Femur (tissue), 1 donor: ENCODE data around the gene SEC14L1.
"Not testable (repeated sequence)": the region's sequence is repeated elsewhere in the genome, so short reads cannot be mapped to it uniquely, and the experiment has no call there.

Source experiments
- DNase-seq: peaks from one replicate; pipeline ENCODE4 v3.0.0-alpha.2; 2017

SEC14L1 gene

DNA sequence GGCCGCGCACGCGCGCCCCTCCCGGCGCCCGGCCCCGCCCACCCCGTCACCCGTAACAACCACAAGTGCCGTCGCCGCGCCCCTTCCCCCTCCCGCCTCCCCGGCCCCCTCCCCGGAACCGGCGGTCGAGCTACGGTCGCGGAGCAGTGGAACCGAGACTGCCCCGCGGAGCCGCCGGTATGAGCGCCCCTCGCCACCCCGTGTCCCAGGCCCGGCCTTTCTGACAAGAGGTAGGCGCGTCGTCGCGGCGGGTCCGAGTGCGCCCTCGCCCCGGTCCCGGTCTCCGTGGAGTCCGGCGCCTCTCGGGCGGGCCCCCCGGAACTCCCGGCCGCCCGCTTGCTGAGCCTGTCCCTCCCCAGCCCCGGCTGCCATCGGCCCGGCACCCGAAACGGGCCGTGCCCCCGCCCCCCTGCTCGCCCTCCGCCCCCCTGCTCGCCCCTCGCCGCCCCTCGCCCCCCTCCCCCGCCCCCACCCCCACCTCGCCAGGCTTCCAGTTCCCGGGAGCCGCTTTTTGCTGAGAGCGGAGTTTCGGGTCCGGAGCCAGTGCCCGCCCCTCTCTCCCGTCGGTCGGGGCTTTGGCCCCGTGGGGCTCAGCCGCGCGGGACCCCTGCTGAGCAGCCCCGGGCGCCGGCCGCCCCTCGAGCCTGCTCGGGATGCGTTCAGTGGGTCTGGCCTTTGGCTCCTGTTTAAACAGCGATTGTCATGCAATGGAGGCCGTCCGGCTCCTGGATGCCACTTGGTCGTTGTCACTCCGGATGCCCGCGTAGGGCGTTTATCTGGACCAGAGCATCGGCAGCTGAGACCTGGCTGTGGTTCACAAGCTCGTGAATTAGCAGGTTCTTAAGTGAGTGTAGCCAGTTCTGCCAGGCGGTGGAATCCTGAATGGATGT lies at the start of gene SEC14L1:
TSS of gene SEC14L1 (plus strand) at position 92 of the 890 bp plus-strand sequence. CDS start 2,628 bp downstream, outside the sequence.
- DNase-seq = peak; percentile 66

DNA sequence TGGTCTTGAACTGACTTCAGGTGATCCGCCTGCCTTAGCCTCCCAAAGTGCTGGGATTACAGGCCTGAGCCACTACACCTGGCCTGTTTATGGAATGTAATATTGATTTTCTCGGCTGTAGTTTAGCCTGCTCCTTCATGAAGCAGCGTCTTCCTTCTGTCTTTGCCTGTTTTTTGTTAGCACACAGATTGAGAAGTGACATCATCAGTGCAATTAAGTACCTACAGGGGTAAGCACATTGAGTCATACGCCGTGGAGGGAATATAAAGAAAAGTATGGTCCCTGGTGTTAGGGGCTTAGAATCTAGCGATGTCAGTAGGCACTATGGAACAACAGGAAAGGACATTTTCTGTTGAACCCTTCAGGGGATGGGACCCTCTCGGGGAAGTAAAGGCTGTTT lies 48.7 kb upstream of the SEC14L1 start:
- no peak for DNase-seq

DNA sequence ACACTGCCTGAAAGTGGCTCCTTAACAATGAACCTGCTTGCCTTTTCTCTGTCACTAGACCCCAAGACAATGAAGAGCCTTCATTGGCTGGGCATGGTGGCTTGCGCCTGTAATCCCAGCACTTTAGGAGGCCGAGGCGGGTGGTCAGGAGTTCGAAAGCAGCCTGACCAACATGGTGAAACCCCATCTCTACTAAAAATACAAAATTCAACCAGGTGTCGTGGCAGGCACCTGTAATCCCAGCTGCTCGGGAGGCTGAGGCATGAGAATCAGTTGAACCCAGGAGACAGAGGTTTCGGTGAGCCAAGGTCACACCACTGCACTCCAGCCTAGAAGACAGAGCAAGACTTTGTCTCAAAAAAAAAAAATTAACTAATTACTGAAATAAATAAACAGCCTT lies 45.3 kb upstream of the SEC14L1 start:
- DNase-seq = no peak

DNA sequence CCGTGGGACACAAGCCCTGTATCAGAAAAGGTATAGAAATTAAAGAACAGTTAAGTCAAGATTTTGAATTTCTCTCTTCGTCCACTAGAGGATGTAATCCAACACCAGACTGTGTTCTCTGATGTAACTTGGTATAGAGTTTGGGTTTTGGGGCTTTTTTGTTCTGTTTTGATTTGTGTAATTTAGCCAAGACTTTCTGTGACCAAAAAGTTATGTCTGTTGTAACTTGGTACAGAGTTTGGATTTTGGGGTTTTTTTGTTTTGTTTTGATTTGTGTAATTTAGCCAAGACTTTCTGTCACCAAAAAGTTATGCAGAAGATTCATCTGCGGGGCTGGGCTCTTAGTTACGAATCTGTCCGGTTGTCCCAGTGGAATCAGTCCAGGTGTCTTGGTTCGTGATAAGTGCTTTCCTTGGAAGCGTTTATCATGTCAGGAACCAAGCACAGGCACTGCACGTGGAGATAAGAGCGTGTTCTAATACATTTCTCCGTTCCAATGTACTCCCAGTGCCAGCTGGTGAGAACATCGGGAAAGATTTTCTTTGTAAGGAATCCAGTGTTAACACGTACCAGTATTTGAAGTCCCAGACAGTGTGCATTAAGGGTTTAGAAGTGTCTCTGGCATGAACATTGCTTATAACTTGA lies 44.1 kb upstream of the SEC14L1 start:
- DNase-seq = no peak

DNA sequence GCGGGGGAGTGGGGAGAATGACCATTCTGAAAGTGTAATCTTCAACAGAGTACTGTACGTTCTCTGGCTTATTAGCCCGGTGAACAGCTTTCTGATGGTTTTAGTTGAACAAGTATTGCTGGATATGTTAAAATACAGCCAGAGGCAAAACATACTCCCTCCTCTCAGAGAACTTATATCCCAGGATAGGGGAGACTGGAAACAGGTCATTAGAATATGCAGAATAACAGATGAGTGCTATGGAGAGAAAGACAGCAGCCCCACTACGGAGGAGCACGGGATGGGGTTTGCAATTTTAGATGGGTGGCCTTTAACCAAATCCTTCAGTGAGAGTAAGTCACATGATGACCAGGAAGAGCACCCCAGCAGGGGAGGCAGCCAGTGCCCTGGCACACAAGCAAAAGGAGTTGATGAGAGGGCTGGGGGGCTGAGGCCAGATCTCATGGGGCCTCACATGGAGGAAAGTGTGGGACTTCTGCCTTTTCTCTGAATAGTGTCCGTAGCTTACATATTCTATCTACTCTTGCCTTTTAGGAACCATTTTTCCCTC lies 43.1 kb upstream of the SEC14L1 start:
- DNase-seq = no peak

DNA sequence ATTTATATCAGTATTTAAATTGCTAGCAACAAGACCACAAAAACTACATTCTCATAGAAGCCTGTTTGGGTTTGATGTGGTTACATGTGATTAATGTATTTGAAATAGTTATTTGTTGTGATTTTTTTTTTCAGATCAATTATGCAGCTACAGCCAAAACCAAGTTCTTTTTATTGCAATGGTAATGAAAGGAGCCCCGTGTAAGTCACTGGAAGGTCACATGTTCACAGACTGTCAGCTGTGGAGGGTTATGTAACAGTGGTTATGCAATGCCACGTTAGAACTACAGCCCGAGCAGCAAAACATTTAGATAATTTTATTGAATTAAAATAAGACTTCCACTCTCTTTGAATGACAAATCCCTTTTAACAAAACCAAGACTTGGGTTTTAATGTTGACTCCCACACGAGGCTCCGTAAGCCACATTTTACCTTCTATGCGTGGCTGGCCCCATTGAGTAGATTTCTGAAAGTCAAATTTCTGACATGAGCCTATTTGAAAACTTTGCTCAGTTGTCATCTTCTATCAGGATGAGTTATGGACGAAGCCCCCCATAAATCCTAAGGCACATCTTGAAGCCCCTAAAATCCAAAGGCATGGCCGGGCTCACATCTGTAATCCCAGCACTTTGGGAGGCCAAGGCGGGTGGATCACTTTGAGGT lies 41.8 kb upstream of the SEC14L1 start:
- peak; percentile 56 for DNase-seq

DNA sequence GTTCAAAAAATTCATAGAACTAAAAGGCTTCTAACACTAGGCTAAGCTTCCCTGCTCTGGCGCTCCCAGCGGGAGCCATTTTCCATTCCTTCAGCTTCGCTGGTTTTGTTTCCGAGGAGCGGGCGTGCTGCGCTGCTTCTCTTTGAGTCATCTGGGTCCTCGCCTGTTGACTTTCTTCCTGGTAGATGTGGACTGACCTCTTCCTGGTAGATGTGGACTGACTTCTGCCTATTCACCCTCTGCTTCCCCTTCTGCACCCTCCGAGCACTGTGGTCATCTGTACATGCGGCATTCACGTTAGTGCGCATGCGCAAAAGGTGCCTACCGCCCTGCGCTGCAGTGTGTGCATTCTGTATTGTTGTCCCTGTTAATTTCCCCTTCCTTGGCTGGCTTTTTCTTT lies 40.8 kb upstream of the SEC14L1 start:
- DNase-seq = peak; percentile 73

DNA sequence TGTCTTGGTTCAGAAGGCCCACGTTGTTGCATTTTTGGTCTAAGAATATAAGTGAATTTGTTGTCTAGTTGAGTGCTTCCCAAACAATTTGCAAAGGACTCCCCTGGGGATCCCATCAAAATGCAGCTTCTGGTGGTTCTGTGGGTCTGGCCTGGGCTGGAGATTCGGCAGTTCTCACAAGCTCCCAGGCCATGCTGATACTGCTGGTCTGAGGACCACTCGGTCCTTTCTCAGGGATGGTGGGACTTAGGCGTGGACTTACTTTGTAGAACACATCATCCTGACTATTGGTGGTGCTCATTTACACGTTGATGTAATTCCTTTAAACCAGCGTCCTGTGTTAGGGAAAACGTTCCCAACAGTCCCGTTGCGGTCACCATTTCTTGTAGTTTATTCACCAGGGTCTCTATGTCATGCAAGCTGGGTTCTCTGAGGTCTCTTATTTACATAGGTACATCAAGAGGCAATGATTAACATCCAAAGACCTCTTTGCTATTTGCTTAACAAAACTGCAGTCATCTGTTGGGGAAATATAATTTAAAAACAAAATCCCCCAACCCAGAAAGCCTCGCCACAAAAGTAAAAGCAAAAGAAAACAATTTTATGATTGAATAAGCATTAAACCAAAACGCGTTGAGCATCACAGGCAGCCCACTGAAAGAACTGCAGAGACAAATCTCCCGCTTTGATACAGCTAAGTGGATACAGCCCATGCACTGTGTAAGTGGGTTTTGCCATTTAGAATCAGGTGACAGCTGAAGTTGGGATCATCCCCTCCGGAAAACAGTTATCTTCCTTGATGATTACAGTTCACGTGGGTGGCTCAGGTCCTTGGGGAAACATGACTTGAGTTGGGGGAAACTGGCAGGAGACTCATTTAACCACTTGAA lies 39.0 kb upstream of the SEC14L1 start:
- no peak for DNase-seq

DNA sequence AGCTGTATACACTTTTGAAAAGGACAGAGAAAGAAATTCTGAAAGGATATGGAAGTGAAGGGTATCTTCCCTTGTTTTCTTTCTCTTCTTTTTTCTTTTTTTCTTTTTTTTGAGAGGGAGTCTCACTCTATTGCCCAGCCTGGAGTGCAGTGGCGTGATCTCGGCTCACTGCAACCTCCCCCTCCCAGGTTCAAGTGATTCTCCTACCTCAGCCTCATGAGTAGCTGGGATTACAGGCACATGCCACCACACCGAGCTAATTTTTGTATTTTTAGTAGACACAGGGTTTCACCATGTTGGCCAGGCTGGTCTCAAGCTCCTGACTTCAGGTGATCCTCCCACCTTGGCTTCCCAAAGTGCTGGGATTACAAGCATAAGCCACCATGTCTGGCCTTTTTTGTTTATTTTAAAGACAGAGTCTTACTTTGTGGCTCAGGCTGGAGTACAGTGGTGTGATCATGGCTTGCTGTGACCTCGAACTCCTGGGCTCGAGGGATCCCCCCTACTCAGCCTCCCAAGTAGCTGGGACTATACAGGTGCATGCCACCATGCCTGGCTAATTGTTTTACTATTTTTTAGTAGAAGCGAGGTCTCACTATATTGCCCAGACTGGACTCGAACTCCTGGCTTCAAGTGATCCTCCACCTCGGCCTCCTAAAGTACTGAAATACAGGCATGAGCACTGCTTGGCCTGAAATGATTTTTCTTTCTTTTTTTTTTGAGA lies 38.2 kb upstream of the SEC14L1 start:
- not testable (repeated sequence) for DNase-seq

DNA sequence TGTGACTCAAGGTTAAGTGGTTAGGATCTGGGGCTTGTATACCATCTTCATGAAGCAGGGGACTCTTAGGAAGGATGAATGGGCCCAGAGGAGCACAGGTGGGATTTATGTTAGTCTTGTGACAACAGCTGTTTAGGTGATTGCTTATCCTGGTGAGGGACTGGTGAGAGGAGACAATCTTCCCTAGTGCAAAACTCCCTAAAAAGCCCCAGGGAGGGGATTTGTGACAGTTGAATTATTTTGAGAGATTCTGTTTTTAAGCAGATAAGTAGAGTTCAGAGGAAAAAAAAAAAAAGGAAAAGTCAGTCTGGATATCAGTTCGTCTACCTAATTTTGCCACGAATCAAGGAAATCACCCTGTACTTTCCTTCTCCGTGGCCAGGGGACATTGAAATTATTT lies 35.1 kb upstream of the SEC14L1 start:
- no peak for DNase-seq

DNA sequence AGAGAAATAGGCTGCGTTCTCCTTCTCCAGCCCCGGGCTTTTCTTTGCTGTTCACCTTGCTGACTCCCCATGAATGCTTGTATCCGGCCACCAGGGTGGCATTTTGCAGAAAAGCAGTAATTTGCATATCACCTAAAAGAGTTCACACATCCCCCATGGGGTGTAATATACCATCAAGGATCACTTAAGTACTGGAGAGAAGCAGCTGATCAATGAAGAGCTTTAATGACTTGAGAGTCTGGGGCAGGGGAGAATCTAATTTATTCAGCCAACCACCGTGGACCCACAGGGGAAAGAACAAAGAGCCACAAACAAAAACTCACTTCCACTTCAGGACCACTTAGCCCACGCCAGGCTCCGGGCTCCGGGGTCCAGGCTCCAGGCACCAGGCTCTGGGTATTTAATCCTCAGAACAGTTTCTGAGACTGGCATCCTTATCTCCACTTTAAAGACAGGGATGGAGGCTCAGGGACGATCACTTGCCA lies 33.9 kb upstream of the SEC14L1 start:
- DNase-seq = no peak

DNA sequence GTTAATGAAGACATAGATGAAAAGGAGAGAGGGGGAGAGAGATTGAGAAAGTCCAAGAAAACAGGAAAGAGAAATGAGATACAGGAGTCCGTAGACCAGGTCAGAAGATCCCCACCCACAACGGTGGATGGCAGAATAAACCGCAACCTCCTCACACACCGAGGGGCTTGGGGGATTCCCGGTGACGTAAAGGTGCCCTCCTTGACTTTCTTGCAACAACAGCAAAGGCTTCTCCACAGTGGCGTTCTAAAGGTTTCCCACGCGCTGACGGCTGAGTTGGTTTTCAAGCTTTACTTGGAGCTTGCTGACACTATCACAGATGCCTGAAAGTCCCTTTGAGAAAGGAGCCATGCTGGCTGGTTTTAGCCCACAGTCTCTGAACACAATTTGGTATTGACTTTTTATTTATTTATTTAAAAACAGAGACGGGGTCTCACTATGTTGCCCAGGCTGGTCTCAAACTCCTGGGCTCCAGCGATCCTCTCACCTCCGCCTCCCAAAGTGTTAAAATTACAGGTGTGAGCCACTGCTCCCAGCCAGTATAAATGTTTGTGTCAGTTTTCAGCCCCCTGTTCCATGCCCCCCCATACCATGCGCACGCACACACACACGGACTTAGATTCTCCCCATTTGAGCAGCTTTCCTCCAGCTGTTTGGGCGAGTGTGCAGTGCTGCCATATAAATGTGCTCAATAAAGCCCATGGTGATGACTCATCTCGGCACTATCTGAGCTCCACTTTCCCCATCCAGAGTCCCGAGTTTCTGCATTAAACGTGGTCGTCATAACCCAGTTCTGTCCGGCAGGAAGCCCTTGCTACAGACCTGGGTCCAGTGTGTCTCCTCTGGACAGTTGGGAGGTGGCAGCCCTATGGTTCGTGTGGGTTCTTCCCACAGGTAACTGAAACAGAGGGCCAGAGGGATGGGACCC lies 33.0 kb upstream of the SEC14L1 start:
- no peak for DNase-seq

DNA sequence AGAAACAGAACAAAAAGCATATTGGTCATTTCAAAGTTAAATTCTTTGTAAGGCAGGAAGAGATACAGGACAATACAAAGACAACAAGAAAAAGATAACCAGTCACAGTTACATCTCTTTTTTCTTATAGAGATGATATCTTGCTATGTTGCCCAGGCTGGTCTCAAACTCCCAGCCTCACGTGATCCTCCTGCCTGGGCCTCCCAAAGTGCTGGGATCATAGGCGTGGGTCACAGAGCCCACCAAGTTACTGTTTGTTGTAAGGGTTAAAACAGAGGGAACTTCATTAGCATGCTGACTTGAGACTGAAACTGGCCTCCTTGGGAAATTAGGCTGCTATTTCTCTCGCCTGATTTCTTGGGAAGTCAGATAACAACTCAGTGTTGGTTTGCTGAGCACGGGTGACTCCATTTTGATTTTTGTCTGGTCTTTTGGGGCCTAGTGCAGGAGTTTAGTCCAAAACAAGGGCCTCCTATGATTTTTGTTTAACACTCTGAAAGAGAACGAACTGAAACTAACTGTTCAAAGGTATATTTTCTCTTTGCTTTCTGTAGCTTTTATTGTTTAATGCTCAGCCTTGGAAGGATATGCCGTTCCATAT lies 31.5 kb upstream of the SEC14L1 start:
- no peak for DNase-seq

DNA sequence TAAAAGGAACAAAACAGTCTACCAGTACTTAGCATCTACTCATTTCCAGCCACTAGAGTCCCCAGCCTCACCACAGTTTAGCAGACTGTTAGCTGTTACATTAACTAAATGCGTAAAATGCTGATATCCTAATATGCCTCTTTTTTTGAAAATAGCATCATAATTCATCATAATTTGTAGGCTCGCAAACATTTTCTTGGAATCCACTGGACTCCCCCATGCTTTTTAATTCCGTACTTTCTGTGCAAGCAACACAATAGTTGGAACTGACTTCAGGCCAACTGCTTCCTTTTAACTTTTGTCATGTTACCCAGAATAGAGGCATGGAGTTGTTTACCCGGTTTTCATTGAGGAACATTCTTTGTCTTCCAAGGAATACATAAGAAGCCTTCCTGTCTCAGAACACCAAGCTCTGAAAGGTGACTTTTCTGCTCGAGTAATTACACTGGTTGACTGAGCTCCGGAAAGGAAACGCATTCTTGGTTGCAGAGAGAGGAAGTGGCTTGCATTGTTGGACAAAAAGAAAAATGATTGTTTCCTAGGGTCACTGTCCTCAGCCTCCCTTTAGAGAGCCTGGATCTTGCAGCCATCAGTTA lies 30.9 kb upstream of the SEC14L1 start:
- DNase-seq = no peak

DNA sequence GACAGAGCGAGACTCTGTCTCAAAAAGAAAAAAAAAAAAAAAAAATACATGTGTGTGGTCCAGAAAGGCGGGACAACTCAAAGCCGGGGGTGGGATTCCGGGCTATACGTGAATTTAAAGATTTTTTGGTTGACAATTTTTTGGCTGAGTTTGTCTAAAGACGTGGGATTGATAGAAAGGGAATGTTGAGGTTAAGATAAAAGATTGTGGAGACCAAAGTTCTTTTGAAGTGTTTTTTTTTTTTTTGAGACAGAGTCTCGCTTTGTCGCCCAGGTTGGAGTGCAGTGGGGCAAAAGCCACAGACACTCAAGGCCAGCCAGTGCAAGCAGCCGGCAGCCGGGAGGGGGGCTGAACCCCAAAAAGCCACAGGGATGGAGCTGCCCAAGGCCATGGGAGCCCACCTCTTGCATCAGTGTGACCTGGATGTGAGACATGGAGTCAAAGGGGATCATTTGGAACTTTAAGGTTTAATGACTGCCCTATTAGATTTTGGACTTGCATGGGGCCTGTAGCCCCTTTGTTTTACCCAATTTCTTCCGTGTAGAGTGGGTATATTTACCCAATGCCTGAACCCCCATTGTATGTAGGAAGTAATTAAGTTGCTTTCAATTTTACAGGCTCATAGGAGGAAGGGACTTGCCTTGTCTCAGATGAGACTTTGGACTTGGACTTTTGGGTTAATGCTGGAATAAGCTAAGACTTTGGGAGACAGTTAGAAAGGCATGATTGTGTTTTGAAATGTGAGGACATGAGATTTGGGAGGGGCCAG lies 29.4 kb upstream of the SEC14L1 start:
- not testable (repeated sequence) for DNase-seq

DNA sequence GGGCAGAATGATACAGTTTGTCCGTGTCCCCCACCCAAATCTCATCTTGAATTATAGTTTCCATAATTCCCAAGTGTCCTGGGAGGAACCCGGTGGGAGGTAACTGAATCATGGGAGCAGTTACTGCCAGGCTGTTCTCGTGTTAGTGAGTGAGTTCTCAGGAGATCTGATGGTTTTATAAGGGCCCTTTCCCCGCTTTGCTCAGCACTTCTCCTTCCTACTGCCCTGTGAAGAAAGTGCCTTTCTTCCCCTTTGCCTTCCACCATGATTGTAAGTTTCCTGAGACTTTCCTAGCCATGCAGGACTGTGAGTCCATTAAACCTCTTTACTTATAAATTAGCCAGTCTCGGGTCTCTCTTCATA lies 28.9 kb upstream of the SEC14L1 start:
- DNase-seq = no peak

DNA sequence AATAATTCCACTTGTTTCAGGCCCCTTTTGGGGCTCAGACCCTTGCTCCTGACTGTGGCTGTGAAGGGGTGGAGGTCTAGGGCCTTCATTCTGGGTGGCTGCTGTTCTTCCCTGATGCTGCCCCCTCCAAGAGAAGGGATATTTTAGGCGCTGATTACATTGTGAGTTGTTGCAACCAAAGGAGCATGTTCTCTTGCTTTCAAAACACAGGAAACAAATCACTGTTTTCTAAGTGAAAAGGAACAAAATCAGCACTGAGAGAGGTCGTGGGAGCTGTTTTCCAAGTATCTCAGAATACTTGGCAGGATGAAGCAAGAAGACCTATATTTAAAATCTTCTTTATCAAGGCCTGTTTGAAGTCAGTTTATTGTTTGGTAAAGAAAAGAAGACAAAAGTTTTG lies 25.3 kb upstream of the SEC14L1 start:
- no peak for DNase-seq

DNA sequence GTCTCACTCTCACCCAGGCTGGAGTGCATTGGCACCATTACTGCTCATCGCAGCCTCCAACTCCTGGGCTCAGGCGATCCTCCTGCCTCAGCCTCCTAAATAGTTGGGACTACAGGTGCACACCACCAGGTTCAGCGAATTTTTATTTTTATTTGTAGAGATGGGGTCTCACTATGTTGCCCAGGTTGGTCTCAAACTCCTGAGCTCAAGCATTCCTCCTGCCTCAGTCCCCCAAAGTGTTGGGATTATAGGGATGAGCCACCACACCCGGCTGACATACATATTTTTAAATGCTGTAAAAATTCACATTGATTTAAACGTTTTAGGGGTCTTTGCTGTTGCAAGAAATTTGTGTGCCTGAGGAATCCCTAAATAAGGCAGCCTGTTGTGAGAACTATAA lies 24.8 kb upstream of the SEC14L1 start:
- DNase-seq = no peak

DNA sequence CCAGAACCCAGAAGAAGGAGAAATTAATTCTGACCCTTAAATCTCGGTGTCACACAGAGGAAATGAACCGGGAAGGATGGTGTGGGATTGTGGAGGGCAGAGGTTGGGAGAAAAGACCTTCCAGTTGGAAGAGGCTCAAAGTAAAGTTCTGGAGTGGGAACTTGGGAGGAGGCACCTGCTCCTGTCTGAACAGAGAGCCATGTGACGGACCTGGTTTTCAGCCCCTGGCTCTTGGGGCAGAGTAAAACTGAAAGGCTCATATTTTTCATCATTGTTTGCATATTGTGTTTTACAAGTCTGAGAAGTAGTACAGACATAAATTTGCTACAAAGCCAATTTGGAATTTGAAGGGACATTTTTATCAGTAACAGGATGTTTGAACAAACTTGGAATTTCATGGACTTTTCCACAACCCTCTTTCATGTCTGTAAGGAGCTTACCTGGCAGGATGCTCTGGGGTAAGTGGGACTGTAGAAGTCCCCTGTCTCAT lies 24.4 kb upstream of the SEC14L1 start:
- DNase-seq = no peak
